ENCODE measurements around the gene RAB40C.

Gene RAB40C

GRCh38 chr16:660459-661183, 70.8 kb downstream of the RAB40C start:
- H3K27ac ChIP-seq = no peak overlapping the region
- no peak overlapping the region for H3K4me3 ChIP-seq
- no peaks in the 10 kb centered on the region for H3K9me3 ChIP-seq (ENCODE audit: low read depth, low read length)
- no peaks in the 10 kb centered on the region; the same call in 1 of the 2 replicates for H3K36me3 ChIP-seq (ENCODE audit: insufficient read depth, low read length)
- no peak for DNase-seq (ENCODE audit: low read depth, low spot score)
- TF ChIP-seq POLR2AphosphoS5 (IDR thresholded peaks at IDR 0.05; ENCODE audit: borderline replicate concordance, low read depth, low read length) (no peak), FOXP2 (optimal IDR thresholded peaks at IDR 0.05; ENCODE audit: control extremely low read depth, extremely low read length, insufficient read depth) (no peak), EZH2 (IDR thresholded peaks at IDR 0.05) (no peak)
- peak overlapping the region; percentile 26 for H3K9ac ChIP-seq (ENCODE audit: insufficient read length)

- no peaks in the 10 kb centered on the region for H3K9me3 ChIP-seq (ENCODE audit: low read depth, low read length)
- DNase-seq (ENCODE audit: low read depth, low spot score) = no peak
- H3K27ac ChIP-seq = 0 out of 2 replicates have a peak overlapping the region, but pooled peaks have one; percentile 36
- TF ChIP-seq POLR2AphosphoS5 (IDR thresholded peaks at IDR 0.05; ENCODE audit: borderline replicate concordance, low read depth, low read length) = no peak
- TF ChIP-seq FOXP2 (optimal IDR thresholded peaks at IDR 0.05; ENCODE audit: control extremely low read depth, extremely low read length, insufficient read depth) = no peak
- no peak for TF ChIP-seq EZH2 (IDR thresholded peaks at IDR 0.05)
- no peak overlapping the region for H3K4me3 ChIP-seq
- no peaks in the 10 kb centered on the region; the same call in 1 of the 2 replicates for H3K36me3 ChIP-seq (ENCODE audit: insufficient read depth, low read length)
- H3K9ac ChIP-seq (ENCODE audit: insufficient read length) = peak overlapping the region; percentile 26
Measured at GRCh38 chr16:661184-661821, 71.4 kb downstream of the RAB40C start.

- H3K27ac ChIP-seq = no peak overlapping the region
- no peaks in the 10 kb centered on the region; the same call in 1 of the 2 replicates for H3K36me3 ChIP-seq (ENCODE audit: insufficient read depth, low read length)
- no peak for DNase-seq (ENCODE audit: low read depth, low spot score)
- TF ChIP-seq EZH2 (IDR thresholded peaks at IDR 0.05) (no peak), FOXP2 (optimal IDR thresholded peaks at IDR 0.05; ENCODE audit: control extremely low read depth, extremely low read length, insufficient read depth) (no peak), POLR2AphosphoS5 (IDR thresholded peaks at IDR 0.05; ENCODE audit: borderline replicate concordance, low read depth, low read length) (no peak)
- H3K4me3 ChIP-seq = no peak overlapping the region
- no peak overlapping the region for H3K9ac ChIP-seq (ENCODE audit: insufficient read length)
- H3K9me3 ChIP-seq (ENCODE audit: low read depth, low read length) = no peaks in the 10 kb centered on the region
Measured at GRCh38 chr16:662095-662494, 72.2 kb downstream of the RAB40C start.

GRCh38 chr16:662597-662996, 72.7 kb downstream of the RAB40C start:
- no peak for DNase-seq (ENCODE audit: low read depth, low spot score)
- TF ChIP-seq FOXP2 (optimal IDR thresholded peaks at IDR 0.05; ENCODE audit: control extremely low read depth, extremely low read length, insufficient read depth) (no peak), EZH2 (IDR thresholded peaks at IDR 0.05) (no peak), POLR2AphosphoS5 (IDR thresholded peaks at IDR 0.05; ENCODE audit: borderline replicate concordance, low read depth, low read length) (no peak)
- H3K9me3 ChIP-seq (ENCODE audit: low read depth, low read length) = no peaks in the 10 kb centered on the region
- no peak overlapping the region for H3K4me3 ChIP-seq
- no peaks in the 10 kb centered on the region; the same call in 1 of the 2 replicates for H3K36me3 ChIP-seq (ENCODE audit: insufficient read depth, low read length)
- no peak overlapping the region for H3K9ac ChIP-seq (ENCODE audit: insufficient read length)
- H3K27ac ChIP-seq = no peak overlapping the region

GRCh38 chr16:666572-666971, 76.7 kb downstream of the RAB40C start:
- Histone ChIP-seq H3K36me3 (ENCODE audit: insufficient read depth, low read length) (peaks cover 25% of the 10 kb centered on the region; the same call in 1 of the 2 replicates), H3K27ac (no peak overlapping the region), H3K9me3 (ENCODE audit: low read depth, low read length) (no peaks in the 10 kb centered on the region), H3K4me3 (no peak overlapping the region), H3K9ac (ENCODE audit: insufficient read length) (no peak overlapping the region)
- no peak for DNase-seq (ENCODE audit: low read depth, low spot score)
- TF ChIP-seq POLR2AphosphoS5 (IDR thresholded peaks at IDR 0.05; ENCODE audit: borderline replicate concordance, low read depth, low read length) = no peak
- no peak for TF ChIP-seq EZH2 (IDR thresholded peaks at IDR 0.05)
- TF ChIP-seq FOXP2 (optimal IDR thresholded peaks at IDR 0.05; ENCODE audit: control extremely low read depth, extremely low read length, insufficient read depth) = no peak

- Histone ChIP-seq H3K9me3 (ENCODE audit: low read depth, low read length) (no peaks in the 10 kb centered on the region), H3K9ac (ENCODE audit: insufficient read length) (peak overlapping the region; percentile 67), H3K4me3 (peak overlapping the region; percentile 94), H3K36me3 (ENCODE audit: insufficient read depth, low read length) (peaks cover 30% of the 10 kb centered on the region; the same call in 1 of the 2 replicates), H3K27ac (peak overlapping the region; percentile 29; the same call in 1 of the 2 replicates)
- TF ChIP-seq FOXP2 (optimal IDR thresholded peaks at IDR 0.05; ENCODE audit: control extremely low read depth, extremely low read length, insufficient read depth) = no peak
- no peak for TF ChIP-seq EZH2 (IDR thresholded peaks at IDR 0.05)
- no peak for TF ChIP-seq POLR2AphosphoS5 (IDR thresholded peaks at IDR 0.05; ENCODE audit: borderline replicate concordance, low read depth, low read length)
- DNase-seq (ENCODE audit: low read depth, low spot score) = no peak
Measured at GRCh38 chr16:667113-667779, 77.4 kb downstream of the RAB40C start.

- Histone ChIP-seq H3K9me3 (ENCODE audit: low read depth, low read length) (no peaks in the 10 kb centered on the region), H3K36me3 (ENCODE audit: insufficient read depth, low read length) (peaks cover 37% of the 10 kb centered on the region; the same call in 1 of the 2 replicates), H3K4me3 (peak within 1 kb of the TSS; percentile 94), H3K27ac (peak within 1 kb of the TSS; percentile 83), H3K9ac (ENCODE audit: insufficient read length) (peak within 1 kb of the TSS; percentile 98)
- DNase-seq (ENCODE audit: low read depth, low spot score) = no peak
- no peak for TF ChIP-seq EZH2 (IDR thresholded peaks at IDR 0.05)
- peak; percentile 86 for TF ChIP-seq POLR2AphosphoS5 (IDR thresholded peaks at IDR 0.05; ENCODE audit: borderline replicate concordance, low read depth, low read length)
- TF ChIP-seq FOXP2 (optimal IDR thresholded peaks at IDR 0.05; ENCODE audit: control extremely low read depth, extremely low read length, insufficient read depth) = peak; percentile 43
Measured at GRCh38 chr16:667780-668518, 78.1 kb downstream of the RAB40C start, which contains the start of gene RHOT2. TSS of gene RHOT2 (plus strand) at chr16:668132. CDS start at chr16:668200, 68 bp downstream.
